NB4 (cell line): ENCODE data around the gene ACOXL.

Experiments used
- MYC ChIP-seq: IDR thresholded peaks from 2 replicates; pipeline ENCODE4 v1.6.1; 2011; ENCODE audit warnings: low read depth, low read length
- POLR2A ChIP-seq: IDR thresholded peaks from 2 replicates; pipeline ENCODE4 v1.6.1; 2011; ENCODE audit warnings: mild to moderate bottlenecking; ENCODE audit not compliant: insufficient read length; ENCODE audit errors: extremely low read depth
- TF ChIP-seq, protein P1 (sequence below): IDR thresholded peaks from one replicate; pipeline ENCODE4 v1.5.1; 2012; ENCODE audit warnings: low read depth, low read length

DNA sequence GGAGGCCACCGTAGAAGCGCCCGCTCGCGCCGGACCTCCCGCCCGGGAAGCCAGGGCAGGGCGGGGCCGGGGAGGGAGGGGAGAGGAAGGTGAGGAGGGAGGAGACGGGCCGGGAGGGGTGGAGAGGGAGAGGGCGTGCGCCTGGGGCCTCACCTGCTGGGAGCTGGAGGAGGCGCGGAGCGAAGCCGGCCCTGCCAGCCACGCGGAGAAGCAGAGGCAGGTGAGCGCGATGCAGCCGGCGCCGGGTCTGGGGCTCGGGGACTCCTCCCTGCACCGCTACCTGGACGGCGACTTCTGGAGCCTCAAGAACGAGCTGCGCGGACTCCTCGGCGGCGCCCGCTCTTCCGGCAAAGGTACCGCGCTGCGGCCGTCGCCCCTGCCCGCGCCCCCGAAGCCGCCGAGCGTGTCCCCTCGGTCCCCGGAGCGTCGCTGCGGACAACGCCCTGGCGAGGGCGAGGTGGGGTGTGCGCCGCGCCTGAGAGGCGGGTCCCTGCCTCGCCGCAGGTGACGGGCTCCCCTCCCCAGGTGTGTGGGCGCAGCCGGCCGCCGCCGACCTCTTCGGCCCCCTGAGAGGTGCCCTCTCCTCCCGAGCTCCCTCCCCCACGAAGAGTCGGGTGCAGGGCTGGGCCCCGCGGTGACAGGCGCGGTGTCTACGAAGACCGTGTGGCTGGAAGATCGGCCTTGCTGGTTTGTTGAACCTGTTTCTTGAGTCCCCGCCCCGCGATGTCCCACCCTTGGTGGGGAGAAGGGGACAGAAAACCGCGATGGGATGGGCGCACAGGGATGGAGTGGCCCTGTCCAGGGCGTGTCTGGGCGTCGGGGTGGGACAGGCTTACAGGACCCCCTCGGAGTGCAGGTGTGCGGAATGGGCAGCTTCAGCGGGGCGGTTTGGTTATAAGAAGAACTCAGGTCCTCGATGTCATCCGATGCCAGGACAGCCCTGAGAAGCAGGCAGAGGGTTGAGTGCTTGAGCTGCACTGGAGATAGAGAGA lies at the start of gene ACOXL:
- TF ChIP-seq, protein P1, sequence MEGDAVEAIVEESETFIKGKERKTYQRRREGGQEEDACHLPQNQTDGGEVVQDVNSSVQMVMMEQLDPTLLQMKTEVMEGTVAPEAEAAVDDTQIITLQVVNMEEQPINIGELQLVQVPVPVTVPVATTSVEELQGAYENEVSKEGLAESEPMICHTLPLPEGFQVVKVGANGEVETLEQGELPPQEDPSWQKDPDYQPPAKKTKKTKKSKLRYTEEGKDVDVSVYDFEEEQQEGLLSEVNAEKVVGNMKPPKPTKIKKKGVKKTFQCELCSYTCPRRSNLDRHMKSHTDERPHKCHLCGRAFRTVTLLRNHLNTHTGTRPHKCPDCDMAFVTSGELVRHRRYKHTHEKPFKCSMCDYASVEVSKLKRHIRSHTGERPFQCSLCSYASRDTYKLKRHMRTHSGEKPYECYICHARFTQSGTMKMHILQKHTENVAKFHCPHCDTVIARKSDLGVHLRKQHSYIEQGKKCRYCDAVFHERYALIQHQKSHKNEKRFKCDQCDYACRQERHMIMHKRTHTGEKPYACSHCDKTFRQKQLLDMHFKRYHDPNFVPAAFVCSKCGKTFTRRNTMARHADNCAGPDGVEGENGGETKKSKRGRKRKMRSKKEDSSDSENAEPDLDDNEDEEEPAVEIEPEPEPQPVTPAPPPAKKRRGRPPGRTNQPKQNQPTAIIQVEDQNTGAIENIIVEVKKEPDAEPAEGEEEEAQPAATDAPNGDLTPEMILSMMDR: no peak
- no peak for TF ChIP-seq MYC
- no peak for TF ChIP-seq POLR2A
